Astrocyte of the cerebellum (primary cell): ENCODE measurements around the gene PLB1.

Experiments
- DNase-seq: peaks from one replicate; pipeline ENCODE4 v3.0.0-alpha.2; 2011; ENCODE audit warnings: low read depth
- H3K4me3 ChIP-seq: 2 replicates; pipeline ENCODE4 v1.5.1; 2011; ENCODE audit warnings: mild to moderate bottlenecking, low read depth, low read length, moderate library complexity
- in situ Hi-C: cut with HindIII; loops from 2 replicates; pipeline ENCODE4 v1.10.0; 2017; ENCODE audit warnings: low sequenced_read_pairs
- TF ChIP-seq, protein P1 (sequence below): IDR thresholded peaks from 2 replicates; pipeline ENCODE4 v1.5.1; 2012; ENCODE audit warnings: low read length, low read depth, moderate library complexity, mild to moderate bottlenecking; ENCODE audit errors: missing control alignments

Gene PLB1

GRCh38 chr2:28649481-28650265 lies 153.8 kb downstream of the PLB1 start:
- no peak for DNase-seq
- TF ChIP-seq, protein P1, sequence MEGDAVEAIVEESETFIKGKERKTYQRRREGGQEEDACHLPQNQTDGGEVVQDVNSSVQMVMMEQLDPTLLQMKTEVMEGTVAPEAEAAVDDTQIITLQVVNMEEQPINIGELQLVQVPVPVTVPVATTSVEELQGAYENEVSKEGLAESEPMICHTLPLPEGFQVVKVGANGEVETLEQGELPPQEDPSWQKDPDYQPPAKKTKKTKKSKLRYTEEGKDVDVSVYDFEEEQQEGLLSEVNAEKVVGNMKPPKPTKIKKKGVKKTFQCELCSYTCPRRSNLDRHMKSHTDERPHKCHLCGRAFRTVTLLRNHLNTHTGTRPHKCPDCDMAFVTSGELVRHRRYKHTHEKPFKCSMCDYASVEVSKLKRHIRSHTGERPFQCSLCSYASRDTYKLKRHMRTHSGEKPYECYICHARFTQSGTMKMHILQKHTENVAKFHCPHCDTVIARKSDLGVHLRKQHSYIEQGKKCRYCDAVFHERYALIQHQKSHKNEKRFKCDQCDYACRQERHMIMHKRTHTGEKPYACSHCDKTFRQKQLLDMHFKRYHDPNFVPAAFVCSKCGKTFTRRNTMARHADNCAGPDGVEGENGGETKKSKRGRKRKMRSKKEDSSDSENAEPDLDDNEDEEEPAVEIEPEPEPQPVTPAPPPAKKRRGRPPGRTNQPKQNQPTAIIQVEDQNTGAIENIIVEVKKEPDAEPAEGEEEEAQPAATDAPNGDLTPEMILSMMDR: no peak
- in situ Hi-C loops: no loop called here
- H3K4me3 ChIP-seq: no peak overlapping the region

DNA sequence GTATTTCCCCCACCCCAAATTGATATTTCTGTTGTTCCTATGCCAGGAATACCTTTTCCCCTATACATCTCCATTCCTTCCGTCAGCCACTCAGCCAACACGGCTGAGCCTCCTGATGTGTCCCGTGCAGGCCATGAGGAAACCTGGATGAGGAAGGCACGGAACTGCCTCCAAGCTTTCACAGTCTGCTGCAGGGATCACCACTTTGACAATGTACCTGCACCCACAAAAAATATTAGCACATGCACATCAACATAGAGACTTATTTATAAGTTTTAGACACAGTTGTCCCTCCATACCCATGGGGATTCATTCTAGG lies 154.4 kb downstream of the PLB1 start:
- no peak for DNase-seq
- TF ChIP-seq, protein P1: no peak
- in situ Hi-C loops: no loop called here
- no peak overlapping the region for H3K4me3 ChIP-seq

GRCh38 chr2:28652217-28652616 lies 156.4 kb downstream of the PLB1 start:
- no peak overlapping the region for H3K4me3 ChIP-seq
- in situ Hi-C loops: no loop called here
- TF ChIP-seq, protein P1: no peak
- DNase-seq: no peak

GRCh38 chr2:28653892-28654662 lies 158.2 kb downstream of the PLB1 start:
- DNase-seq: no peak
- in situ Hi-C loops: no loop called here
- H3K4me3 ChIP-seq: no peak overlapping the region
- TF ChIP-seq, protein P1: no peak

- H3K4me3 ChIP-seq: no peak overlapping the region
- TF ChIP-seq, protein P1: no peak
- in situ Hi-C loops: no loop called here
- no peak for DNase-seq
Measured at GRCh38 chr2:28654663-28655320, 158.9 kb downstream of the PLB1 start.

DNA sequence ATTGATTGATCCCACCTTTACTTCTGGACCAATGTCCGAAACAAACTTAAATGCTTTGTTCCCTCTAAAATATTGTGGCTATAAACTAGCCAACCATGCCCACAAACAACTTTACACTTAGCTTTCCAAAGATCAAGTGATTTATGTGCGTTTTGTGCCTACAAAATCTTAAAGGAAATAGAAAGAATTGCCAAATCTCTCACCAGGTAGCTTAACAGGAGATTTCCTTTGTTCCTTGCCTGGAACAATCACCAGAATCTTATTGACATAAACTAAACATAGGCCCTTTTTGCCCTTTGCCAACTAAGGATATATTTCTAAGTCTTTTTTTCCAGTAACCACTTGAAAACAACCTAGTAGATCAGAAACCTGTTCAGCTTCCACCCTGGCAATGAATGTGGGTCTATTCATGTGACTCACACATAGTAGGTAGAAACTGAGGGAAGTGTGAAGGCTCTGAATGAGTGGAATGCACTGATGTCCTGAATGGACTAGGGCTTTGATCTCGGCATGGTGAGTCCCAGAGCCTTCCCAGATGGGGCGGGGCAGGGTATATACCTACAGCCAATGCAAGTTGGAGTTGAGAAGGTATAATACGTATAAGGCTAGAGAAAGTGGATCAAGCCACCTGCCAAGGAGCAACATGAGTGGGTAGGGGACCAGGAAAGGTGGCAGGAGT lies 161.2 kb downstream of the PLB1 start:
- in situ Hi-C loops: no loop called here
- TF ChIP-seq, protein P1: no peak
- no peak for DNase-seq
- H3K4me3 ChIP-seq: no peak overlapping the region
